ENCODE data around the gene SUPT20HL2. TPM values are rescaled to one million over a fixed set of nuclear protein-coding genes. Genes with fewer than 3 reads are reported as not detected.

Gene SUPT20HL2
- total and polyA plus RNA-seq, 4 donors = not detected

DNA sequence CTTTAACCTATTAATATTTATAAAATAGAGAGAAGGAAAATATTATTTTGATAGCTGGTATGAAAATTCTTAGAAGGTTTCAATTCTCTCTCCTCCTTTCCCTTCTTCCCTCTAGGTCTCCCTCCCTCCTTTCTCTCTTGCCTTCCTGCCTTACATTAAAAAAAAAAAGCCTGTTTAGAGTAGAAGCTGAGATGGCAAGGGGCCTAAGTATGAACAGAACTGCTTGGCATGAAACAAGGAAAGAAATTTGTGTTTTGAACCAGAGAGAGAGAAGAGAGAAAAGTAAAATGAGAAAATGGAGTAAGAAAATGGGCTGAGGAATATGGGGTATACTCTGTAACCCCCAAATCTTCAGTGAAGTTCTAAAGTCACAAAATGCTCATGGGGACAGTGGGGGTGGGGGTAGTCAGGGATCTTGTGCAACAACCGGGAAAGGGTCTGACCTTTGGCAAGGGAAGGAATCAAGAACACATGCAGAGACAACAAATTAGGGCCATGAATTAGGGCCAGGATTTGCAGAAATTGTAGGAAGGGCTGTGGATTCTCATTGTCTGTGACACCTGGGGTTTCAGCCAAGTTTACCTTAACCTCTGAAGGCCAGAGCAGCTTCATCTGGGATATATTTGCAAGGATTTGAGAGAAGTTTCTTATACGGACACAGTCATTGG, 30.6 kb downstream of the SUPT20HL2 start:
- DNase-seq (peak; percentile 20 to 64 (median 45)), ATAC-seq (ENCODE audit: insufficient read depth, low FRiP score) (no peak)
- no peak for TF ChIP-seq CTCF (IDR thresholded peaks at IDR 0.05; ENCODE audit: control extremely low read depth, extremely low read depth)
- Histone ChIP-seq H3K36me3 (ENCODE audit: control insufficient read depth in 4 of 4, insufficient read depth in 4 of 4, low read length in 4 of 4) (no peaks in the 10 kb centered on the region), H3K4me1 (ENCODE audit: control insufficient read depth in 5 of 5, insufficient read depth in 5 of 5, low read length in 5 of 5) (peaks cover 0 to 16% (median 0%) of the 10 kb centered on the region in 5 donors), H3K27ac (ENCODE audit: low read depth in 1 of 2, low read length in 1 of 2) (no peak overlapping the region), H3K9ac (ENCODE audit: insufficient read depth in 1 of 2, low read length in 2 of 2) (no peak overlapping the region), H3K4me3 (no peak overlapping the region), H3K9me3 (ENCODE audit: control insufficient read depth in 4 of 4, insufficient read depth in 3 of 4, low read length in 3 of 4) (peaks cover 0 to under 1% (median 0%) of the 10 kb centered on the region in 4 donors), H3K27me3 (ENCODE audit: control insufficient read depth in 3 of 3, insufficient read depth in 3 of 3, low read length in 2 of 3) (peaks cover 0 to 56% (median 21%) of the 10 kb centered on the region in 3 donors)
- WGBS, 2 donors = 65 to 71% methylated on average over 2 of the region's 2 CpGs

DNA sequence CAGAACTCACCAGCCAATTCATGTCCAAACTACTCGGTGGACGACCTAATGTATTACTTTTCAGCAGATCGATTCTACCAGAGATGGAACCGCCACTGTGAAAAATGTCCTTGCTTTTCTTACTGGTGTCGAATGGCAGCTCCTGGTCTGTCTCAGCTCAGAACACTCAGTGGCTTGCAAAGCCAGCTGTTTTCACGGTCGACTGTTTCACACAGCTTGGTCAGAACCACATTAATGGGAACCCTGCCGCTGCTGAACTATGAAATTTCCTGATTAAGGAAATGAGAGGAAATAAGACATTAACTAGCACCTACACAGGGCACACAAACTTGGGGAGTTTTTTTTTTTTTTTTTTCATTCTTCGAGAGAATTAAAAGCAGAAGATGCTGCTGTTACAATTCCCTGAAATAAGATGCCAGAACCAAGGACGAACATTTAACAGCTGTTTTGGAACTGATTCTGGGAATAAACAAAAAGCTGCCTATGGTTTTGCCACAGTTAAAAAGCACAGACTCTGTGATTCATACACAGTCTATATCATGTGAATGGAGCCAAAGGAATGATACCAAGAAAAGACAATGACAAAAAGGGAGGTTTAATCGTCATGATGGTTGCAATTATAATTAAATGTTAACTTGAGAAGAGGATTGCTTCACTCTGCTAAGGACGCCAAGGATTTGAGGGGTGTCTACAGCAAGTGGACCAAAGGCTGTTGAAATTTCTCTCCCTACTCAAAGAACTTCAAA, 31.3 kb downstream of the SUPT20HL2 start:
- Histone ChIP-seq H3K27ac (ENCODE audit: low read depth in 1 of 2, low read length in 1 of 2) (no peak overlapping the region), H3K4me1 (ENCODE audit: control insufficient read depth in 5 of 5, insufficient read depth in 5 of 5, low read length in 5 of 5) (peaks cover 0 to 16% (median 0%) of the 10 kb centered on the region in 5 donors), H3K36me3 (ENCODE audit: control insufficient read depth in 4 of 4, insufficient read depth in 4 of 4, low read length in 4 of 4) (no peaks in the 10 kb centered on the region), H3K9me3 (ENCODE audit: control insufficient read depth in 4 of 4, insufficient read depth in 3 of 4, low read length in 3 of 4) (no peaks in the 10 kb centered on the region), H3K4me3 (no peak overlapping the region), H3K27me3 (ENCODE audit: control insufficient read depth in 3 of 3, insufficient read depth in 3 of 3, low read length in 2 of 3) (peaks cover 0 to 62% (median 21%) of the 10 kb centered on the region in 3 donors), H3K9ac (ENCODE audit: insufficient read depth in 1 of 2, low read length in 2 of 2) (no peak overlapping the region)
- TF ChIP-seq CTCF (IDR thresholded peaks at IDR 0.05; ENCODE audit: control extremely low read depth, extremely low read depth) = no peak
- DNase-seq = peak; percentile 17 to 63 (median 51)
- WGBS, 2 donors = 27 to 42% methylated on average over 12 of the region's 12 CpGs
- no peak for ATAC-seq (ENCODE audit: insufficient read depth, low FRiP score)

DNA sequence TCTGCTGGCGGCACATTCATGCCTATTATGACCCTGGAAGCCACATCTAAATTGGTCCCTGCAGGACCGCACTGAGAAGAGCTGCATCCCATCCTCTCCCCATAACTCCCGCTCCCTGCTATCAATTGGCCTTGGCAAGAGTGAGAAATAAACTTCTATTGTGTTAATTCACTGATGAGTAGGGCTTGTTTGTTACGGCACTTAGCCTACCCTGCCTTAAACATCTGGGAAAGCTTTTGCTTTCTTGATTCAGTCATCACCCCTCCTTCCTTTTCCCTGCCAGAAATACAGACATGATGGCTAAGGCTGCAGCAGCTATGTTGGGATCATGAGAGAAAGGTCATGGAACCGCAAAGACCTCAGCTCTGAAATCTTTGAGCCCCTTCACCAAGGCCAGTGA, 36.5 kb downstream of the SUPT20HL2 start:
- no peak for DNase-seq
- no peaks in the 10 kb centered on the region for H3K36me3 ChIP-seq (ENCODE audit: control insufficient read depth in 4 of 4, insufficient read depth in 4 of 4, low read length in 4 of 4)
- WGBS, 2 donors = 89 to 97% methylated on average over 5 of the region's 5 CpGs
- no peak for TF ChIP-seq CTCF (IDR thresholded peaks at IDR 0.05; ENCODE audit: control extremely low read depth, extremely low read depth)
- peaks cover 3 to 52% (median 8%) of the 10 kb centered on the region in 3 donors for H3K27me3 ChIP-seq (ENCODE audit: control insufficient read depth in 3 of 3, insufficient read depth in 3 of 3, low read length in 2 of 3)
- no peak overlapping the region for H3K4me3 ChIP-seq
- H3K4me1 ChIP-seq (ENCODE audit: control insufficient read depth in 5 of 5, insufficient read depth in 5 of 5, low read length in 5 of 5) = peaks cover 0 to 6% (median 0%) of the 10 kb centered on the region in 5 donors
- no peak overlapping the region for H3K27ac ChIP-seq (ENCODE audit: low read depth in 1 of 2, low read length in 1 of 2)
- peaks cover 0 to 1% (median 0%) of the 10 kb centered on the region in 4 donors for H3K9me3 ChIP-seq (ENCODE audit: control insufficient read depth in 4 of 4, insufficient read depth in 3 of 4, low read length in 3 of 4)
- ATAC-seq (ENCODE audit: insufficient read depth, low FRiP score) = no peak
- H3K9ac ChIP-seq (ENCODE audit: insufficient read depth in 1 of 2, low read length in 2 of 2) = no peak overlapping the region

Data from lung (tissue), 12 donors.